Stimulated activated CD8-positive, alpha-beta memory T cell treated with anti-CD3 and anti-CD28 coated beads, Interleukin-2, amount 100 ng/mL, for 1 hour (primary cell): ENCODE data around the gene SYK.
"Not testable (repeated sequence)": the region's sequence is repeated elsewhere in the genome, so short reads cannot be mapped to it uniquely, and the experiment has no call there.

Experiments
- DNase-seq, 2 donors: peaks; one replicate each; pipeline ENCODE4 v3.0.0-alpha.2; 2020; ENCODE audit warnings: low read depth in 2 of 2

The SYK gene

GRCh38 chr9:90880669-90881068, 79.0 kb downstream of the SYK start:
- no peak for DNase-seq

GRCh38 chr9:90881648-90882047, 80.0 kb downstream of the SYK start:
- DNase-seq: no peak

- no peak for DNase-seq
Observed at GRCh38 chr9:90882991-90883600, 81.5 kb downstream of the SYK start.

GRCh38 chr9:90883661-90884060, 82.0 kb downstream of the SYK start:
- no peak for DNase-seq

GRCh38 chr9:90884178-90884577, 82.6 kb downstream of the SYK start:
- DNase-seq: no peak

GRCh38 chr9:90886868-90887267, 85.2 kb downstream of the SYK start:
- DNase-seq: not testable (repeated sequence)

- no peak for DNase-seq
Observed at GRCh38 chr9:90888941-90889340, 87.3 kb downstream of the SYK start.

- DNase-seq: no peak
Observed at GRCh38 chr9:90890146-90890810, 88.7 kb downstream of the SYK start.

- DNase-seq: no peak
Observed at GRCh38 chr9:90891308-90892040, 89.9 kb downstream of the SYK start.

- DNase-seq: no peak
Observed at GRCh38 chr9:90892918-90893317, 91.3 kb downstream of the SYK start.

- DNase-seq: no peak
Observed at GRCh38 chr9:90893706-90894105, 92.1 kb downstream of the SYK start.

GRCh38 chr9:90894986-90895687, 93.5 kb downstream of the SYK start:
- DNase-seq: no peak

GRCh38 chr9:90895786-90896185, 94.2 kb downstream of the SYK start:
- no peak for DNase-seq

GRCh38 chr9:90896231-90896630, 94.6 kb downstream of the SYK start:
- DNase-seq: no peak

GRCh38 chr9:90898228-90898627, 96.6 kb downstream of the SYK start:
- DNase-seq: no peak

GRCh38 chr9:90899287-90899686, 97.7 kb downstream of the SYK start:
- DNase-seq: no peak

- DNase-seq: no peak
Observed at GRCh38 chr9:90900130-90900529, 98.5 kb downstream of the SYK start.

GRCh38 chr9:90901933-90902332, 100.3 kb downstream of the SYK start:
- DNase-seq: no peak

GRCh38 chr9:90903766-90904424, 102.3 kb downstream of the SYK start:
- DNase-seq: no peak

GRCh38 chr9:90904706-90905478, 103.3 kb downstream of the SYK start:
- DNase-seq: no peak

- no peak for DNase-seq
Observed at GRCh38 chr9:90905822-90906221, 104.2 kb downstream of the SYK start.
